Measurements from ENCODE around the gene SLC12A8. TPM values are rescaled to one million over a fixed set of nuclear protein-coding genes. Genes with fewer than 3 reads are reported as not detected.

Gene SLC12A8
- total and polyA plus RNA-seq, 10 of the 15 experiments (the other 5 are each of a cell fraction or from before 2014, with no cell fraction given) = 2.5 to 71.6 (median 50.1) TPM

- TF ChIP-seq ZBTB40 (IDR thresholded peaks at IDR 0.05; ENCODE audit: borderline replicate concordance) = no peak
- TF ChIP-seq ASH2L (IDR thresholded peaks at IDR 0.05; ENCODE audit: borderline replicate concordance, low read depth) = no peak
- no peak for TF ChIP-seq ATF7 (IDR thresholded peaks at IDR 0.05; ENCODE audit: low read depth)
- no peak for TF ChIP-seq CREM (IDR thresholded peaks at IDR 0.05; ENCODE audit: low read depth)
- TF ChIP-seq CEBPZ (IDR thresholded peaks at IDR 0.05; ENCODE audit: low read depth, low read length) = no peak
- no peak for TF ChIP-seq RBBP5 (conservative IDR thresholded peaks at IDR 0.05)
- no peak for TF ChIP-seq USF2 (IDR thresholded peaks at IDR 0.05; ENCODE audit: borderline replicate concordance, low read depth, low read length)
- TF ChIP-seq IRF3 (IDR thresholded peaks at IDR 0.05) = no peak
- TF ChIP-seq TCF3 (IDR thresholded peaks at IDR 0.05; ENCODE audit: borderline replicate concordance, insufficient read depth, low read depth, low read length) = no peak
- TF ChIP-seq SIN3A (IDR thresholded peaks at IDR 0.05; ENCODE audit: low read depth, low read length) = no peak
- no peak for TF ChIP-seq NFIC (IDR thresholded peaks at IDR 0.05; ENCODE audit: low read depth, low read length)
- no peak for TF ChIP-seq SMC3 (IDR thresholded peaks at IDR 0.05; ENCODE audit: borderline replicate concordance, low read length)
- TF ChIP-seq, protein P1, sequence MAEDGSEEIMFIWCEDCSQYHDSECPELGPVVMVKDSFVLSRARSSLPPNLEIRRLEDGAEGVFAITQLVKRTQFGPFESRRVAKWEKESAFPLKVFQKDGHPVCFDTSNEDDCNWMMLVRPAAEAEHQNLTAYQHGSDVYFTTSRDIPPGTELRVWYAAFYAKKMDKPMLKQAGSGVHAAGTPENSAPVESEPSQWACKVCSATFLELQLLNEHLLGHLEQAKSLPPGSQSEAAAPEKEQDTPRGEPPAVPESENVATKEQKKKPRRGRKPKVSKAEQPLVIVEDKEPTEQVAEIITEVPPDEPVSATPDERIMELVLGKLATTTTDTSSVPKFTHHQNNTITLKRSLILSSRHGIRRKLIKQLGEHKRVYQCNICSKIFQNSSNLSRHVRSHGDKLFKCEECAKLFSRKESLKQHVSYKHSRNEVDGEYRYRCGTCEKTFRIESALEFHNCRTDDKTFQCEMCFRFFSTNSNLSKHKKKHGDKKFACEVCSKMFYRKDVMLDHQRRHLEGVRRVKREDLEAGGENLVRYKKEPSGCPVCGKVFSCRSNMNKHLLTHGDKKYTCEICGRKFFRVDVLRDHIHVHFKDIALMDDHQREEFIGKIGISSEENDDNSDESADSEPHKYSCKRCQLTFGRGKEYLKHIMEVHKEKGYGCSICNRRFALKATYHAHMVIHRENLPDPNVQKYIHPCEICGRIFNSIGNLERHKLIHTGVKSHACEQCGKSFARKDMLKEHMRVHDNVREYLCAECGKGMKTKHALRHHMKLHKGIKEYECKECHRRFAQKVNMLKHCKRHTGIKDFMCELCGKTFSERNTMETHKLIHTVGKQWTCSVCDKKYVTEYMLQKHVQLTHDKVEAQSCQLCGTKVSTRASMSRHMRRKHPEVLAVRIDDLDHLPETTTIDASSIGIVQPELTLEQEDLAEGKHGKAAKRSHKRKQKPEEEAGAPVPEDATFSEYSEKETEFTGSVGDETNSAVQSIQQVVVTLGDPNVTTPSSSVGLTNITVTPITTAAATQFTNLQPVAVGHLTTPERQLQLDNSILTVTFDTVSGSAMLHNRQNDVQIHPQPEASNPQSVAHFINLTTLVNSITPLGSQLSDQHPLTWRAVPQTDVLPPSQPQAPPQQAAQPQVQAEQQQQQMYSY (CRISPR knock-in tag; IDR thresholded peaks at IDR 0.05) = no peak
Measured at GRCh38 chr3:125160606-125161371, 51.8 kb downstream of the SLC12A8 start (continued).
